Thoracic aorta (tissue), 2 donors: ENCODE data around the gene SRXN1. TPM values are rescaled to one million over a fixed set of nuclear protein-coding genes. Genes with fewer than 3 reads are reported as not detected.
A peak's percentile ranks its signal among the peaks of the same experiment; 100 is the strongest.

Source experiments
- ATAC-seq: fragments of 150-250 bp; one replicate; pipeline ENCODE4 v1.8.0; 2017; ENCODE audit warnings: low read depth; ENCODE audit not compliant: insufficient number of reproducible peaks, low FRiP score
- DNase-seq: peaks from one replicate; pipeline ENCODE4 v3.0.0-alpha.2; 2020; ENCODE audit warnings: low spot score
- H3K27ac ChIP-seq, 2 donors: fragments of 200-600 bp; sonication (generic); 1 replicate in 1 of 2; 2 replicates in 1 of 2; pipeline ENCODE4 v1.5.1; 2016; ENCODE audit warnings: mild to moderate bottlenecking in 2 of 2, moderate library complexity in 2 of 2
- H3K27me3 ChIP-seq: fragments of 200-600 bp; sonication (generic); replicated peaks from 2 replicates; pipeline ENCODE4 v1.6.0; 2016; ENCODE audit warnings: mild to moderate bottlenecking; ENCODE audit not compliant: insufficient read depth
- H3K36me3 ChIP-seq: fragments of 200-600 bp; sonication (generic); one replicate; pipeline ENCODE4 v1.5.1; 2016
- H3K4me1 ChIP-seq, 2 donors: fragments of 200-600 bp; sonication (generic); 1 replicate in 1 of 2; 2 replicates in 1 of 2; pipeline versions ENCODE4 v1.5.1 to v1.6.0; 2016; ENCODE audit warnings: low read depth in 2 of 2, mild to moderate bottlenecking in 1 of 2; ENCODE audit not compliant: control insufficient read depth in 1 of 2
- H3K4me3 ChIP-seq: fragments of 200-600 bp; sonication (generic); 2 replicates; pipeline ENCODE4 v1.5.1; 2016; ENCODE audit warnings: mild to moderate bottlenecking
- H3K9me3 ChIP-seq: fragments of 200-600 bp; sonication (generic); 2 replicates; pipeline ENCODE4 v1.5.1; 2016
- CTCF ChIP-seq: fragments of 200-600 bp; sonication (generic); IDR thresholded peaks from one replicate; pipeline ENCODE4 v1.5.1; 2019; ENCODE audit warnings: antibody characterized with exemption
- total RNA-seq, 2 donors: library from RNA; depleted of rRNA; stranded (reverse); fragments of >200 nt; gene quantifications; one replicate each; pipeline versions ENCODE4 v1.1.0 to v1.2.3, GENCODE V29; 2016

Gene SRXN1
- total RNA-seq, 2 donors from 2014 or later = 41.7 to 49.4 TPM

- H3K4me1 ChIP-seq = no peaks in the 10 kb centered on the region
- no peak for ATAC-seq
Observed at GRCh38 chr20:668638-669037, 15.6 kb upstream of the SRXN1 start.

DNA sequence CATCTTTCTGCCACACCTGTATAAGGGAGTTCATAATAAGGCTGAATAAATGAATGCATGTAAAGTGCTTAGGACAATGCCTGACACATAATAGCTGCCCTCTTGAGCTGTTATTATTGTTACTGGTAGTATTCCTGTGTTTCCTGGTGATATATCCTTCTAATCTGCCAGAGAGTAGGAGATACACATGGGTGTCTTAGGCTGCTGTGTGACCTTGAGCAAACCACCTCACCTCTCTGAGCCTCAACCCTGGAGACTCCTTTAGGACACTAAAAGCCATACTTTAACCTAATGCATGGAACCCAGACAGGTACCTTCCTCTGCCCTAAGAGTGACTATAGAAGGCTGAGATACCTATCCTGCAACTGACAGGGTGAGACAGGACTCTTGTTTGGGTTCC, 15.1 kb upstream of the SRXN1 start:
- Histone ChIP-seq H3K9me3 (no peaks in the 10 kb centered on the region), H3K4me3 (no peak overlapping the region), H3K27me3 (peaks cover 4% of the 10 kb centered on the region), H3K4me1 (no peaks in the 10 kb centered on the region), H3K27ac (no peak overlapping the region), H3K36me3 (no peaks in the 10 kb centered on the region)
- no peak for ATAC-seq
- TF ChIP-seq CTCF = no peak
- no peak for DNase-seq

More at GRCh38 chr20:668638-669037, 15.6 kb upstream of the SRXN1 start:
- no peak for DNase-seq
- H3K9me3 ChIP-seq = no peaks in the 10 kb centered on the region
- TF ChIP-seq CTCF = no peak
- H3K27ac ChIP-seq = no peak overlapping the region
- H3K27me3 ChIP-seq = peaks cover 10% of the 10 kb centered on the region
- no peak overlapping the region for H3K4me3 ChIP-seq
- H3K36me3 ChIP-seq = no peaks in the 10 kb centered on the region

DNA sequence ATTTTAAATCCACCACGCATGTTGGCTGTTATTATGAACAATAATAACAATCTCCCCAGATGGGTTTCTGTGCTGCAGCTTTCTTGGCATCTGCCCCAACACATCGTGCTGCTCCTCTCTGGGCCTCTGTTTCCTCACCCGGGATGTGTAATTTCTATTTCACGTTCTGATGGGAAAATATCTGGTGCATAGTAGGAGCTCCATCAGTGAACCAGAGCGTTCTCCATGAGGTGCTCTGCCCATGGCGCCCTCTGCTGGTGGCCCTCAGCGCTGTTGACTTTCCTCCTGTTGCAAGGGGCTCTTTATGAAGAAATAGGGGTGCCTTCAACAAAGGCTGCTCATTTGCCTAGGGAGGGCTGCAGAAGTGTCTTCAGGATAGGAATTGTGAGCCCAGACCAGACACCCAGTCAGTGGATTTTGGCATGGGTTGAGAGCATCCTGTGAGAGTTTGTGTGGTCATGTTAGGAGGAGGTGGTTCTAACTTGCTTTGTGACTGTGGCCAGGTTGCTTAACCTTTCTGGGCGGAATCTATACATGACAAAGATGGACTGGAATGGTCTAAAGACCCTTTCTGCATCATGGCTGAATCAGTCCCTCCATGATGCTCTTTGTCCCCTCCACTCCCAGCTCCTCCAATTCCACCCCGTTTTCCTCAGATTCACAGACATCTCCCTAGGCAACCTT, 14.5 kb upstream of the SRXN1 start:
- no peak for ATAC-seq
- no peak overlapping the region for H3K27ac ChIP-seq
- H3K27me3 ChIP-seq = no peaks in the 10 kb centered on the region
- H3K4me1 ChIP-seq = no peaks in the 10 kb centered on the region
- no peaks in the 10 kb centered on the region for H3K36me3 ChIP-seq
- no peaks in the 10 kb centered on the region for H3K9me3 ChIP-seq
- DNase-seq = no peak
- peak; percentile 65 for TF ChIP-seq CTCF
- H3K4me3 ChIP-seq = no peak overlapping the region

- no peak for TF ChIP-seq CTCF
- DNase-seq (no peak), ATAC-seq (no peak)
- no peak overlapping the region for H3K27ac ChIP-seq
- peaks cover 3% of the 10 kb centered on the region for H3K27me3 ChIP-seq
- H3K36me3 ChIP-seq = no peaks in the 10 kb centered on the region
- no peak overlapping the region for H3K4me3 ChIP-seq
- H3K9me3 ChIP-seq = no peaks in the 10 kb centered on the region
- no peaks in the 10 kb centered on the region for H3K4me1 ChIP-seq
Observed at GRCh38 chr20:666877-667276, 13.9 kb upstream of the SRXN1 start.

GRCh38 chr20:665276-665675, 12.3 kb upstream of the SRXN1 start:
- no peak for ATAC-seq
- no peak for TF ChIP-seq CTCF

More at GRCh38 chr20:665276-665675, 12.3 kb upstream of the SRXN1 start:
- Histone ChIP-seq H3K4me1 (no peaks in the 10 kb centered on the region), H3K36me3 (no peaks in the 10 kb centered on the region), H3K4me3 (no peak overlapping the region), H3K27me3 (peaks cover 4% of the 10 kb centered on the region), H3K27ac (no peak overlapping the region), H3K9me3 (no peaks in the 10 kb centered on the region)
- DNase-seq = no peak
